Activated naive CD4-positive, alpha-beta T cell treated with anti-CD3 and anti-CD28 coated beads, Interleukin-2, amount 10 ng/mL, durations not matched to agents 7 days and 5 days (primary cell): ENCODE data around the gene PDGFRB.

Experiments
- CTCF ChIA-PET: fragments of 350-600 bp; sonication (Branson Sonifier 250); formaldehyde crosslinking; loops from one replicate; lab custom pipeline; 2021; ENCODE audit warnings: antibody characterized with exemption; lab: Charles Lee
- DNase-seq: peaks from one replicate; pipeline ENCODE4 v3.0.0-alpha.2; 2020
- H3K27ac Mint-ChIP-seq: one replicate; pipeline ENCODE4 v1.8.0; 2021; ENCODE audit warnings: mild to moderate bottlenecking, moderate library complexity, mixed read lengths
- H3K27me3 Mint-ChIP-seq: one replicate; pipeline ENCODE4 v1.8.0; 2021; ENCODE audit warnings: mild to moderate bottlenecking, mixed read lengths
- H3K36me3 Mint-ChIP-seq: one replicate; pipeline ENCODE4 v1.8.0; 2021; ENCODE audit warnings: mixed read lengths
- H3K4me1 Mint-ChIP-seq: one replicate; pipeline ENCODE4 v1.8.0; 2021; ENCODE audit warnings: mixed read lengths
- H3K4me3 Mint-ChIP-seq: one replicate; pipeline ENCODE4 v1.8.0; 2021; ENCODE audit warnings: mild to moderate bottlenecking, moderate library complexity, mixed read lengths
- H3K9me3 Mint-ChIP-seq: one replicate; pipeline ENCODE4 v1.8.0; 2021; ENCODE audit warnings: mixed read lengths

PDGFRB gene

GRCh38 chr5:150082889-150083288 is 72.8 kb downstream of the PDGFRB start:
- H3K4me3 Mint-ChIP-seq = no peak overlapping the region
- CTCF ChIA-PET = no interaction called here
- no peaks in the 10 kb centered on the region for H3K9me3 Mint-ChIP-seq
- DNase-seq = no peak
- H3K4me1 Mint-ChIP-seq = no peaks in the 10 kb centered on the region
- peaks cover 63% of the 10 kb centered on the region for H3K27me3 Mint-ChIP-seq
- H3K36me3 Mint-ChIP-seq = no peaks in the 10 kb centered on the region
- H3K27ac Mint-ChIP-seq = no peak overlapping the region

- DNase-seq = no peak
- H3K4me3 Mint-ChIP-seq = no peak overlapping the region
- peaks cover 63% of the 10 kb centered on the region for H3K27me3 Mint-ChIP-seq
- H3K9me3 Mint-ChIP-seq = no peaks in the 10 kb centered on the region
- H3K4me1 Mint-ChIP-seq = no peaks in the 10 kb centered on the region
- CTCF ChIA-PET = no interaction called here
- H3K36me3 Mint-ChIP-seq = no peaks in the 10 kb centered on the region
- H3K27ac Mint-ChIP-seq = no peak overlapping the region
Measured at GRCh38 chr5:150082374-150082773, 73.3 kb downstream of the PDGFRB start.

- CTCF ChIA-PET = no interaction called here
- no peak overlapping the region for H3K27ac Mint-ChIP-seq
- no peaks in the 10 kb centered on the region for H3K36me3 Mint-ChIP-seq
- H3K27me3 Mint-ChIP-seq = peaks cover 60% of the 10 kb centered on the region
- no peaks in the 10 kb centered on the region for H3K4me1 Mint-ChIP-seq
- no peak for DNase-seq
- H3K4me3 Mint-ChIP-seq = no peak overlapping the region
- no peaks in the 10 kb centered on the region for H3K9me3 Mint-ChIP-seq
Measured at GRCh38 chr5:150081541-150082283, 73.9 kb downstream of the PDGFRB start.

GRCh38 chr5:150080696-150081435 is 74.8 kb downstream of the PDGFRB start:
- no peak for DNase-seq
- no peak overlapping the region for H3K4me3 Mint-ChIP-seq
- CTCF ChIA-PET = no interaction called here
- H3K4me1 Mint-ChIP-seq = no peaks in the 10 kb centered on the region
- no peaks in the 10 kb centered on the region for H3K9me3 Mint-ChIP-seq
- H3K36me3 Mint-ChIP-seq = no peaks in the 10 kb centered on the region
- H3K27ac Mint-ChIP-seq = no peak overlapping the region
- H3K27me3 Mint-ChIP-seq = peaks cover 53% of the 10 kb centered on the region

GRCh38 chr5:150079909-150080461 is 75.7 kb downstream of the PDGFRB start:
- DNase-seq = no peak
- no peak overlapping the region for H3K4me3 Mint-ChIP-seq
- H3K27ac Mint-ChIP-seq = no peak overlapping the region
- H3K4me1 Mint-ChIP-seq = no peaks in the 10 kb centered on the region
- H3K9me3 Mint-ChIP-seq = no peaks in the 10 kb centered on the region
- CTCF ChIA-PET = no interaction called here
- no peaks in the 10 kb centered on the region for H3K36me3 Mint-ChIP-seq
- peaks cover 48% of the 10 kb centered on the region for H3K27me3 Mint-ChIP-seq

GRCh38 chr5:150078802-150079689 is 76.6 kb downstream of the PDGFRB start:
- Mint-ChIP-seq H3K36me3 (no peaks in the 10 kb centered on the region), H3K9me3 (no peaks in the 10 kb centered on the region), H3K4me1 (no peaks in the 10 kb centered on the region), H3K27me3 (peaks cover 44% of the 10 kb centered on the region), H3K27ac (no peak overlapping the region), H3K4me3 (no peak overlapping the region)
- CTCF ChIA-PET = no interaction called here
- DNase-seq = no peak

GRCh38 chr5:150077996-150078801 is 77.4 kb downstream of the PDGFRB start:
- CTCF ChIA-PET = no interaction called here
- H3K27me3 Mint-ChIP-seq = peaks cover 36% of the 10 kb centered on the region
- H3K27ac Mint-ChIP-seq = no peak overlapping the region
- no peak for DNase-seq
- H3K4me3 Mint-ChIP-seq = no peak overlapping the region
- no peaks in the 10 kb centered on the region for H3K36me3 Mint-ChIP-seq
- H3K4me1 Mint-ChIP-seq = no peaks in the 10 kb centered on the region
- H3K9me3 Mint-ChIP-seq = no peaks in the 10 kb centered on the region

- no peaks in the 10 kb centered on the region for H3K9me3 Mint-ChIP-seq
- CTCF ChIA-PET = no interaction called here
- H3K27me3 Mint-ChIP-seq = peaks cover 24% of the 10 kb centered on the region
- H3K36me3 Mint-ChIP-seq = no peaks in the 10 kb centered on the region
- no peak overlapping the region for H3K27ac Mint-ChIP-seq
- no peak overlapping the region for H3K4me3 Mint-ChIP-seq
- DNase-seq = no peak
- H3K4me1 Mint-ChIP-seq = no peaks in the 10 kb centered on the region
Measured at GRCh38 chr5:150077060-150077459, 78.6 kb downstream of the PDGFRB start.

GRCh38 chr5:150075806-150076205 is 79.8 kb downstream of the PDGFRB start:
- no peak overlapping the region for H3K4me3 Mint-ChIP-seq
- H3K4me1 Mint-ChIP-seq = no peaks in the 10 kb centered on the region
- peak; percentile 20 for DNase-seq
- CTCF ChIA-PET = interaction anchor here (0.6 to 1.2 kb wide), 2 partner anchors 43 to 66 kb away, joined by 3 to 4 read pairs; no protein-coding TSS in a partner anchor
- no peak overlapping the region for H3K27ac Mint-ChIP-seq
- H3K36me3 Mint-ChIP-seq = no peaks in the 10 kb centered on the region
- no peaks in the 10 kb centered on the region for H3K9me3 Mint-ChIP-seq
- H3K27me3 Mint-ChIP-seq = peaks cover 18% of the 10 kb centered on the region

GRCh38 chr5:150075233-150075632 is 80.4 kb downstream of the PDGFRB start:
- Mint-ChIP-seq H3K4me1 (no peaks in the 10 kb centered on the region), H3K27ac (no peak overlapping the region), H3K9me3 (no peaks in the 10 kb centered on the region), H3K4me3 (no peak overlapping the region), H3K27me3 (peaks cover 18% of the 10 kb centered on the region), H3K36me3 (no peaks in the 10 kb centered on the region)
- CTCF ChIA-PET = interaction anchor here (0.6 to 1.2 kb wide), 2 partner anchors 44 to 65 kb away, joined by 3 to 4 read pairs; no protein-coding TSS in a partner anchor
- DNase-seq = no peak

GRCh38 chr5:150073677-150074076 is 82.0 kb downstream of the PDGFRB start:
- H3K27ac Mint-ChIP-seq = no peak overlapping the region
- H3K27me3 Mint-ChIP-seq = peaks cover 13% of the 10 kb centered on the region
- H3K4me3 Mint-ChIP-seq = no peak overlapping the region
- no peaks in the 10 kb centered on the region for H3K4me1 Mint-ChIP-seq
- no peaks in the 10 kb centered on the region for H3K36me3 Mint-ChIP-seq
- H3K9me3 Mint-ChIP-seq = no peaks in the 10 kb centered on the region
- no peak for DNase-seq
- CTCF ChIA-PET = no interaction called here

GRCh38 chr5:150073086-150073625 is 82.5 kb downstream of the PDGFRB start:
- Mint-ChIP-seq H3K27ac (no peak overlapping the region), H3K9me3 (no peaks in the 10 kb centered on the region), H3K36me3 (no peaks in the 10 kb centered on the region), H3K4me3 (no peak overlapping the region), H3K27me3 (peaks cover 7% of the 10 kb centered on the region), H3K4me1 (no peaks in the 10 kb centered on the region)
- CTCF ChIA-PET = no interaction called here
- peak; percentile 17 for DNase-seq

GRCh38 chr5:150070821-150071220 is 84.8 kb downstream of the PDGFRB start:
- no peak overlapping the region for H3K27ac Mint-ChIP-seq
- peak; percentile 6 for DNase-seq
- H3K4me1 Mint-ChIP-seq = peaks cover 20% of the 10 kb centered on the region
- no peak overlapping the region for H3K4me3 Mint-ChIP-seq
- peaks cover 5% of the 10 kb centered on the region for H3K27me3 Mint-ChIP-seq
- CTCF ChIA-PET = no interaction called here
- H3K9me3 Mint-ChIP-seq = no peaks in the 10 kb centered on the region
- H3K36me3 Mint-ChIP-seq = no peaks in the 10 kb centered on the region
